GM23338 (cell line): ENCODE data around the gene HDAC8. TPM values are rescaled to one million over a fixed set of nuclear protein-coding genes. Genes with fewer than 3 reads are reported as not detected.

Experiments used
- ATAC-seq: fragments of 200-7000 bp; cut with Tn5 transposase; 3 replicates; pipeline ENCODE4 v1.9.1; 2020
- DNase-seq: peaks from one replicate; pipeline ENCODE4 v3.0.0-alpha.2; 2015; ENCODE audit warnings: low spot score
- H2AFZ ChIP-seq: fragments of 200-600 bp; sonication (generic); 2 replicates; pipeline ENCODE4 v1.8.0; 2016; ENCODE audit warnings: antibody characterized with exemption, mild to moderate bottlenecking, moderate library complexity
- H3F3A ChIP-seq: fragments of 200-600 bp; sonication (generic); replicated peaks from 2 replicates; pipeline ENCODE4 v1.8.0; 2017; ENCODE audit warnings: antibody characterized with exemption, mixed run types, low read depth
- H3K27ac ChIP-seq: fragments of 200-600 bp; sonication (generic); 2 replicates; pipeline ENCODE4 v1.6.1; 2016; ENCODE audit warnings: low read depth
- H3K27me3 ChIP-seq: fragments of 200-600 bp; sonication (generic); 2 replicates; pipeline ENCODE4 v1.8.0; 2016; ENCODE audit warnings: mild to moderate bottlenecking, mixed run types, moderate library complexity; ENCODE audit not compliant: insufficient read depth
- H3K36me3 ChIP-seq: fragments of 200-600 bp; sonication (generic); 2 replicates; pipeline ENCODE4 v1.8.0; 2016; ENCODE audit warnings: mild to moderate bottlenecking; ENCODE audit not compliant: insufficient read depth
- H3K4me1 ChIP-seq: fragments of 200-600 bp; sonication (generic); 2 replicates; pipeline ENCODE4 v1.8.0; 2016; ENCODE audit warnings: mild to moderate bottlenecking, moderate library complexity; ENCODE audit not compliant: insufficient read depth
- H3K4me2 ChIP-seq: fragments of 200-600 bp; sonication (generic); 2 replicates; pipeline ENCODE4 v1.7.1; 2017; ENCODE audit warnings: mixed run types
- H3K4me3 ChIP-seq: fragments of 200-600 bp; sonication (generic); 2 replicates; pipeline ENCODE4 v1.6.1; 2016; ENCODE audit warnings: mixed run types
- H3K79me2 ChIP-seq: fragments of 200-600 bp; sonication (generic); replicated peaks from 2 replicates; pipeline ENCODE4 v1.8.0; 2017; ENCODE audit warnings: mild to moderate bottlenecking; ENCODE audit not compliant: insufficient read depth
- H3K9me2 ChIP-seq: fragments of 200-600 bp; sonication (generic); 2 replicates; pipeline ENCODE4 v1.8.0; 2017; ENCODE audit not compliant: insufficient read depth
- H4K20me1 ChIP-seq: fragments of 200-600 bp; sonication (generic); replicated peaks from 2 replicates; pipeline ENCODE4 v1.8.0; 2017; ENCODE audit warnings: mild to moderate bottlenecking; ENCODE audit not compliant: insufficient read depth
- H3K27ac Mint-ChIP-seq: 2 replicates; pipeline ENCODE4 v1.8.0; 2020; ENCODE audit warnings: inconsistent platforms, mild to moderate bottlenecking, moderate library complexity, mixed read lengths
- H3K27me3 Mint-ChIP-seq: 3 replicates; pipeline ENCODE4 v1.8.0; 2022; ENCODE audit warnings: low read depth, mild to moderate bottlenecking, moderate library complexity, mixed read lengths, inconsistent platforms; ENCODE audit not compliant: insufficient read depth, poor library complexity
- H3K36me3 Mint-ChIP-seq: 3 replicates; pipeline ENCODE4 v1.8.0; 2021; ENCODE audit warnings: low read depth, mild to moderate bottlenecking, inconsistent platforms, moderate library complexity, mixed read lengths
- H3K4me1 Mint-ChIP-seq: 3 replicates; pipeline ENCODE4 v1.8.0; 2020; ENCODE audit warnings: mild to moderate bottlenecking, inconsistent platforms, mixed read lengths
- H3K4me3 Mint-ChIP-seq: 3 replicates; pipeline ENCODE4 v1.8.0; 2021; ENCODE audit warnings: moderate library complexity, mild to moderate bottlenecking, inconsistent platforms, mixed read lengths
- H3K9me3 Mint-ChIP-seq: 3 replicates; pipeline ENCODE4 v1.8.0; 2020; ENCODE audit warnings: moderate library complexity, mild to moderate bottlenecking, inconsistent platforms, mixed read lengths
- CTCF ChIP-seq, 2 experiments: fragments of 200-600 bp in 1 of 2; sonication (generic) in 1 of 2; conservative IDR thresholded peaks; 2 replicates each; pipeline versions ENCODE4 v1.5.1 to v1.6.1; 2016 to 2017; ENCODE audit warnings: antibody characterized with exemption in 2 of 2, low read depth in 2 of 2, mild to moderate bottlenecking in 2 of 2, moderate library complexity in 1 of 2
- ETS1 ChIP-seq: IDR thresholded peaks from 2 replicates; pipeline ENCODE4 v1.6.1; 2016; ENCODE audit warnings: antibody characterized with exemption
- EZH2 ChIP-seq: fragments of 200-600 bp; sonication (generic); IDR thresholded peaks from one replicate; pipeline ENCODE4 v1.8.0; 2017; ENCODE audit warnings: antibody characterized with exemption, mild to moderate bottlenecking, low read depth; ENCODE audit not compliant: unreplicated experiment
- NANOG ChIP-seq: IDR thresholded peaks from 2 replicates; pipeline ENCODE4 v1.6.1; 2016; ENCODE audit warnings: antibody characterized with exemption, borderline replicate concordance
- POLR2AphosphoS5 ChIP-seq: IDR thresholded peaks from 2 replicates; pipeline ENCODE4 v1.6.1; 2016; ENCODE audit warnings: antibody characterized with exemption, low read depth
- ZNF114 ChIP-seq: fragments of 250-450 bp; sonication (Bioruptor Pico); IDR thresholded peaks from 2 replicates; pipeline ENCODE4 v1.5.0; 2020; ENCODE audit warnings: mild to moderate bottlenecking, moderate library complexity
- ZNF462 ChIP-seq: fragments of 250-450 bp; sonication (Bioruptor Pico); IDR thresholded peaks from 2 replicates; pipeline ENCODE4 v1.5.0; 2020; ENCODE audit warnings: mild to moderate bottlenecking, moderate library complexity
- polyA plus RNA-seq: library from polyadenylated mRNA; unstranded; fragments of >200 nt; fragmentation: Nextera tagmentation; extraction: Ambion mirVana; gene quantifications from 2 replicates; pipeline ENCODE4 v1.2.1, GENCODE V29; 2016
- total RNA-seq: library from RNA; depleted of rRNA; stranded (reverse); fragments of >200 nt; shearing (Covaris generic); gene quantifications from 2 replicates; pipeline ENCODE4 v1.2.3, GENCODE V29; 2014

HDAC8 gene
- total and polyA plus RNA-seq, 2 experiments from 2014 or later: 21.6 to 28.7 TPM

GRCh38 chrX:72297953-72298730 is 274.5 kb downstream of the HDAC8 start:
- no peaks in the 10 kb centered on the region for H3F3A ChIP-seq
- H3K27me3 ChIP-seq: peaks cover 15% of the 10 kb centered on the region
- no peak overlapping the region for H3K4me3 Mint-ChIP-seq
- H3K27ac Mint-ChIP-seq: no peak overlapping the region
- no peak overlapping the region for H3K4me2 ChIP-seq
- no peak overlapping the region for H3K4me3 ChIP-seq
- peak; percentile 98 for ATAC-seq
- no peaks in the 10 kb centered on the region for H3K9me2 ChIP-seq
- no peaks in the 10 kb centered on the region for H4K20me1 ChIP-seq
- H3K36me3 ChIP-seq: no peaks in the 10 kb centered on the region
- H3K27ac ChIP-seq: no peak overlapping the region
- peaks cover 3% of the 10 kb centered on the region; the same call in 1 of the 3 replicates for H3K36me3 Mint-ChIP-seq
- no peaks in the 10 kb centered on the region for H3K9me3 Mint-ChIP-seq
- H3K27me3 Mint-ChIP-seq: peaks cover 10% of the 10 kb centered on the region
- no peaks in the 10 kb centered on the region for H3K4me1 ChIP-seq
- no peak overlapping the region for H2AFZ ChIP-seq
- TF ChIP-seq CTCF (conservative IDR thresholded peaks at IDR 0.05; ENCODE audit: low read depth in 2 of 2) (peak; percentile 52 to 83), POLR2AphosphoS5 (no peak)
- H3K4me1 Mint-ChIP-seq: no peaks in the 10 kb centered on the region; the same call in 2 of the 3 replicates
- H3K79me2 ChIP-seq: no peaks in the 10 kb centered on the region
- DNase-seq: peak; percentile 71

GRCh38 chrX:72296991-72297390 is 275.7 kb downstream of the HDAC8 start:
- Mint-ChIP-seq H3K27ac (no peak overlapping the region), H3K36me3 (no peaks in the 10 kb centered on the region), H3K4me3 (no peak overlapping the region), H3K4me1 (no peaks in the 10 kb centered on the region; the same call in 2 of the 3 replicates), H3K27me3 (peaks cover 4% of the 10 kb centered on the region), H3K9me3 (no peaks in the 10 kb centered on the region)
- H3F3A ChIP-seq: no peaks in the 10 kb centered on the region
- no peak for DNase-seq
- no peak overlapping the region for H3K4me3 ChIP-seq
- ATAC-seq: no peak
- no peak overlapping the region for H3K27ac ChIP-seq
- H3K4me2 ChIP-seq: no peak overlapping the region
- H2AFZ ChIP-seq: no peak overlapping the region
- H3K9me2 ChIP-seq: no peaks in the 10 kb centered on the region
- no peaks in the 10 kb centered on the region for H3K4me1 ChIP-seq
- no peaks in the 10 kb centered on the region for H3K79me2 ChIP-seq
- H4K20me1 ChIP-seq: no peaks in the 10 kb centered on the region
- no peaks in the 10 kb centered on the region for H3K36me3 ChIP-seq
- H3K27me3 ChIP-seq: peaks cover 4% of the 10 kb centered on the region
- TF ChIP-seq ZNF462 (CRISPR knock-in tag) (no peak), ETS1 (no peak), CTCF (conservative IDR thresholded peaks at IDR 0.05; ENCODE audit: low read depth in 2 of 2) (no peak), NANOG (no peak), ZNF114 (CRISPR knock-in tag) (no peak), EZH2 (no peak)
